ENCODE data around the gene ARFIP1.

ARFIP1 gene

GRCh38 chr4:152900395-152900794 lies 120.6 kb downstream of the ARFIP1 start:
- DNase-seq, result no peak

- no peak for DNase-seq
Observed at GRCh38 chr4:152901205-152901604, 121.5 kb downstream of the ARFIP1 start.

- DNase-seq, result no peak
Observed at GRCh38 chr4:152903658-152904057, 123.9 kb downstream of the ARFIP1 start.

GRCh38 chr4:152909901-152910300 lies 130.1 kb downstream of the ARFIP1 start:
- no peak for DNase-seq

- no peak for DNase-seq
Observed at GRCh38 chr4:152910521-152910920, 130.8 kb downstream of the ARFIP1 start.

- DNase-seq, result no peak
Observed at GRCh38 chr4:152917543-152918395, 138.0 kb downstream of the ARFIP1 start.

- no peak for DNase-seq
Observed at GRCh38 chr4:152919826-152920225, 140.1 kb downstream of the ARFIP1 start.

- no peak for DNase-seq
Observed at GRCh38 chr4:152920768-152921167, 141.0 kb downstream of the ARFIP1 start.

- DNase-seq, result no peak
Observed at GRCh38 chr4:152921284-152921683, 141.5 kb downstream of the ARFIP1 start.

GRCh38 chr4:152925851-152926250 lies 146.1 kb downstream of the ARFIP1 start:
- DNase-seq, result no peak

- no peak for DNase-seq
Observed at GRCh38 chr4:152926959-152927358, 147.2 kb downstream of the ARFIP1 start.

- DNase-seq, result no peak
Observed at GRCh38 chr4:152927737-152928136, 148.0 kb downstream of the ARFIP1 start.

GRCh38 chr4:152928286-152928685 lies 148.5 kb downstream of the ARFIP1 start:
- DNase-seq, result no peak

GRCh38 chr4:152929888-152930287 lies 150.1 kb downstream of the ARFIP1 start:
- DNase-seq, result no peak

- no peak for DNase-seq
Observed at GRCh38 chr4:152935143-152935542, 155.4 kb downstream of the ARFIP1 start.

GRCh38 chr4:152935631-152936445 lies 156.1 kb downstream of the ARFIP1 start, which contains the start of gene FHDC1:
FHDC1 (plus strand) TSS chr4:152936323; CDS start chr4:152943058, 6,735 bp downstream.
- no peak for DNase-seq

GRCh38 chr4:152936446-152937335 lies 156.9 kb downstream of the ARFIP1 start:
- no peak for DNase-seq

GRCh38 chr4:152937336-152938236 lies 157.8 kb downstream of the ARFIP1 start:
- peak; percentile 13 for DNase-seq

GRCh38 chr4:152938237-152938947 lies 158.6 kb downstream of the ARFIP1 start:
- no peak for DNase-seq

GRCh38 chr4:152939621-152940020 lies 159.9 kb downstream of the ARFIP1 start:
- DNase-seq, result no peak

- no peak for DNase-seq
Observed at GRCh38 chr4:152940461-152940860, 160.7 kb downstream of the ARFIP1 start.

Measured in NCI-H1694 treated with DMSO at 0.1 percent for 48 hours (cell line).